HEK293 (cell line): ENCODE data around the gene DYNAP.

ENCODE experiments used
- SCRT1 ChIP-seq: fragments of 450-650 bp; formaldehyde crosslinking; IDR thresholded peaks from 2 replicates; pipeline ENCODE4 v1.5.1; 2016; ENCODE audit warnings: missing biosample characterization, missing genetic modification characterization, borderline replicate concordance
- ZBTB26 ChIP-seq: fragments of 450-650 bp; formaldehyde crosslinking; optimal IDR thresholded peaks from 2 replicates; pipeline ENCODE3; 2016; ENCODE audit warnings: missing biosample characterization, mild to moderate bottlenecking, missing genetic modification characterization

- no peak for TF ChIP-seq ZBTB26 (tag by site-specific recombination)
- no peak for TF ChIP-seq SCRT1
These were observed 31.0 kb downstream of the DYNAP start for GRCh38 chr18:54622084-54622483.
